C1 segment of cervical spinal cord (tissue), 14 donors: ENCODE results near the gene CPB2.

Experiments
- DNase-seq, 14 donors: peaks; one replicate each; lab custom pipeline; 2025; lab: John Stamatoyannopoulos, UW

CPB2 gene

DNA sequence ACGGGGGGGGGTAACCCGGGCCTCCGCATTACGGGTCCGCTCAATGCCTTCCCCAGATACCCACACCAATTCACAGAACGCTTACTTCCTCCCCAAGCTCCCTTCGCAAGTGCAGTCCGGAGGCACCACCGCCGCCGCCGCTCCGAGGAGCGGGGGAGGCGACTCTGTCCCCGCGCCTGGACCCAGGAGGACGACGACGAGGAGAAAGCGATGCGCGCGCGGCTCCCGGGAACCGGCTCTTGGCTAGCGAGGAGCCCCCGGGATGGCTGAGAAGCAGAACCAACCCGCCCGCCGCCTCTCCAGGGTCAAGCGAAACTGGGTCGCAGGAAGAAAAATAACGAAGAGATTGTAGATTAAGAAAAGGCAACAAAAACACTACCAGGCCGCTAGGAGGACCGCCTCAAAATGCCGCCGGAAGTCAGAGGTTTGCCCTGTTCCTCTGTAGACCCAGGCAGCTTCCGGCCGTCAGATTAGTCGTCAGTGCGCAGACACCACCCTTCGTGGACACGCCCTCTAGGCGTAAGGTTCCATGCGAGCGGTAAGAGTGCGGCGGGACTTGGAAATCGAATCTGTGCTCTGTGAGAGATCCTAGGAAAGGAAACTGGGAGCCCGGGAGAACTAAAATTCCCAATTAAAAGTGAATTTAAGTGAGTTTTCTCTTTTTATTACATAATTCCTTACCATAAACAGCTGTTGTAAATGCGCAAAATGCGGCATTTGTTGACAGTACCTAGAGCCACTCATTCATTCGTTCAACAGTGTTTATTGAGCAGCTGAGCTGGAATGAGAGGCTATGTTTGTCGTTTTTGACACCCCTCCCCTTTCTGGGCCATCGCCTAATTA lies 52.3 kb downstream of the CPB2 start, which contains the start of gene ZC3H13:
ZC3H13 (minus strand) TSS at position 428 of the 843 bp plus-strand sequence. CDS start 7,239 bp downstream, outside the sequence.
- DNase-seq = peak; percentile 32 to 93 (median 90)

DNA sequence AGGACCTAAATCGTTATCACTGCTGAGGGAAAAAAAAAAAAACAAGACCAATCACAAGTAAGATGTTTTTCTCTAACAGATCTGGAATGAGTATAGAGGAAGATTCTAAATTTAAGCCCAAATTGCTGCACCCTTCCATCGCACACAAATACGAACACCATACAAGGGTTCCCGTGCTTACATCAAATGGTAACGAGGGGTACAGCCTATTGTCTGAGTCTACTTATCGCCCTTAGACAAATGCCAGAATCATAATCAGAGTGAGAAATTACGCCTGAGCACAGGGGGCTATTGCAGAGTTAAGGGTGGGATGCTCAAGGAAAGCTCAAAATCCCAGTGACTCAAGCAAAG lies 52.9 kb downstream of the CPB2 start:
- no peak for DNase-seq

DNA sequence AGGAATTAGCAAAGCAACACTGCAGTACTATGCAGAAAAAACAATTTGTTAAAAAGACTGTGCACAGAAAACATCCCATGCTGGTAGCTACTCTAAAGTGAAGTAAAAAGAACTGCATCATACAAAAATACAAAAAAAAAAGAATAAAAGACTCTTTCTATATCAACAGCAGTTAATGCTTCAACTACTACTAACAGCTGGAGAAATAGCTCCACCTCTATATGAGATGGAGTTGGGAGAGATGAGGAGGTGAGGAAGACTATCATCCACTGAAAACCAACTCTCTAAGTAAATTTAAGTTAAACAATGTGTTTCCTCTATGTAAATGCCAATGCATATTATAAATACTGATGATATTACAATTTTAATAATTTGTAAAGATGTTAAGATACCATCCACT lies 54.1 kb downstream of the CPB2 start:
- no peak for DNase-seq

DNA sequence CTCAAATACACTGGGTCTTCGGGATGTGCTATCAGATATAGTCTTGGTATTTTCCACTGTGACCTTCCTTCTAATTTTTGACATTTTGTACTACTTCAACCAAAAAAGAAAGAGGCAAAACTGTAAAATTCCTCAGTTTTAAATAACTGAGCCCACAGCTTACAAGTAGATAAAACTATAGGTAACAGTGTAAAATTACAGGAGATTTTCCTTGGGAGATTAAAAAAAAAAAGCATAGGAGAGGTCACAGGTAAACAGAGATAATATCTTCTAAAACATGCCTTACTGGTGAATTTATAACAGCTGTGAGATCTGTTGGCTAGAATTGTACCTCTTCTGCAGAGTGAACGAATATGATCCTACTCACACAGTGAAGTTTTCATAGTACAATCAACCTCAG lies 59.4 kb downstream of the CPB2 start:
- DNase-seq = no peak

DNA sequence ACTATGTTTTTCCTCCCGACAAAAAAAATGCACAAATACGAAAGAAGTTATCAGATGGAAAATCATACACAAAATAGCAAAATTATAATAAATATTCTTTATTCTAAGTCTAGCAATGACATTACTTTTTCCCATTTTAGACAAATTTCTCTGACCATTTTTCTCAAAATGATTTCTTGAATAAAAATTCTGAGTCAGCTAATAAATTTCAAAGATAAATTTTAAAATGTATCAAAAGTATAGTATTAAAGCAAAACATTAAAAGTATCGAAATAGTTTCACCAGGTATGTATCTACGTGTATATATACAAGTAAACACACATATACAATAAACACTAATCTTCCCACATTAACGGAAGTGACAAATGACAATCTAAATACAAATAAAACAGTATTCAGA lies 61.2 kb downstream of the CPB2 start:
- DNase-seq = no peak

DNA sequence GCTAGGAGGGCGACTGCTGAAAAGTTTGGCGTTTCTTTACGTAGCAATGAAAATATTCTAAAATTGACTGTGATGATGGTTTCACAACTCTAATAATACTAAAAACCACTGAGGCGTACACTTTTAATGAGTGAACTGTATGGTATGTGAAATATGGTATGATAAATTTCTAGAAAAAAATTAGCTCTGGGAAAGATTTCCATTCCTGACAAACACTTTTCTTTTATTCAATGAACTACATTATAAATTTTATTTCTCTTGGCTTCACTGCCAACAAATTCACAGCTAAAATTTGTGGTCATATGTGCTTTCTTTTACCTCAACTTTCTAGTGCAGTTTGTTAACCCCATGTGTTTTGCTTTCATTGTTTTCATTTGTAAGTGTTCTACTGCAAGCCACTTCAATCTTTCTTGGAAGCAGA lies 63.4 kb downstream of the CPB2 start:
- no peak for DNase-seq

DNA sequence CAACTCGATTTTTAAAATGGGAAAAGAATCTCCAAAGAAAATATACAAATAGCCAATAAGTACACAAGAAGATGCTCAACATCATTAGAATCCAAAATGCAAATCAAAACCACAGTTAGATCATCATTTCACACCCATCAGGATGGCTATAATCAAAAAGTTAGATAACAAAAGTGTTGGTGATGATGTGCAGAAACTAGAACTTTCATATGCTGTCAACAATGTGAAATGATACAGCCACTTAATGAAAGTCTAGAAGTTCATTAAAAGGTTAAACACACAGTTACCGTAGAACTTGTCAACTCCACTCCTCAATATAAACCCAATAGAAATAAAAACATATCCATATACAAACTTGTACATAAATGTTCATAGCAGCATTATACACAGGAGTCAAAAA lies 64.1 kb downstream of the CPB2 start:
- DNase-seq = no peak

DNA sequence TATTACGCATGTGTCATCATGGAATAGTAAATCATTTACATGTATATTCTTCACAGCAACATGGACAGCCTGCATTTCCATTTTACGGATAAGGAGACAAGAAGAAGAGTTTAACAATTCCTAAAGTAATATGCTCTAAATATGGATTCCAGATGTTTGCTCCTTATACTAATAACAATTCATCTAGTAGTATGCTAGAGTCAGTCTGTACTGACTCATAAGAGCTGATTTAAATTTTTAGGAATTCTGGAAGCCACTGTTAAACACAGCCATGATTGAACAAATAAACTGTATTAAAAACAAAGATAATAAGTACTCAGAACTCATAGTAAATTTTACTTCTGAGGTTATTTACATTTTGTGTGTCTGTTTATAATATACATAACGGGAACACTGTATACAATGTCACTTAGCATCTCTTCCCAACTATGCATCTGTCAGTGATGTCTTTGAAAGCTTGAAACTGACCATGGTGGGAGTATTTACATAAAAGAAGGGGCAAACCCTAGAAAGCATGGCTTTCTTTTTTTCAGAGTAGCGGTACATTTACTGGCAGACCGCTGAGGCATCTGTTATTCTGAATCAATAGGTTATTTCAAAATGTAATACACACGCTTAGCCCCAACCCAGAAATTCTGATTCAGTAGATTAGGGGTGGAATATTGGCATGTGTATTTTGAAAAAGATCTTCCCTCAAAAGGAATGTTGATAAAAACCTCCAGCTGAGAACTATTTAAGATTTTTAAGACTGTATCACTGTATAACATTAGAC lies 65.2 kb downstream of the CPB2 start:
- no peak for DNase-seq

DNA sequence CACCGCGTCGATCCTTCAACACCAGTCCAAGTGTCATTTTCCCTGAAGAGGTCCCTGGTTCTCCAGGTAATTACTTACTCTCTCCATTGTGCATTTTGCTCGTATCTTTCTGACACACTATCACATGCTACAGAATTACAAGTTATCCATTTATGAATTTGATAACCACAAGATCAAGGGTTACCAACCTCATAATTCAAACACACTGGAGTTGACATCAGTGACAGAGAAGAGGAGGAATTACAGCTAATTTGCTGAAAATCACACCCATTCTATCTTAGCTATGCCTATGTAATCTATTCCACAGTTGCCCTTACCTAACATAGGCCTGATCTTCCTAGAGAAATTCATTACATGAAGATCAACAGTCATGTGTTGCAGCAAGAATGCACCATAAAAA lies 66.5 kb downstream of the CPB2 start:
- DNase-seq = no peak

DNA sequence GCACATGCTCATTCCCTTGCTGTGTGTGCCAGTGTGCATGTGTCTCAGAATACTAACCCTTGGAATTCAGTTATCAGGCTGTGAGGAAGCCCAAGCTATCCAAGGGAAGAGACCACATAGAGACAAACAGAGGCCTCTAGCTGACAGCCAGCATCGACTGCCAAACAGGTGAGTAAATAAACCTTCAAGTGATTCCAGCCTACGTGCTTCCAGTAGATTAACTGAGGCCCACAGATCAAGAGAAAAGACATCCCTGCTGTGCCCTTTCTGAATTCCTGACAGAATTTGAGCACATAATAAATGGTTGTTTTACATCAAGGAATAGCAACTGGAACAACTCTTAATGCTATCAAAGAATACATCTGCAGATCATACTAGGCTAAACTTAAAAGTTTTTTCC lies 69.8 kb downstream of the CPB2 start:
- DNase-seq = no peak

DNA sequence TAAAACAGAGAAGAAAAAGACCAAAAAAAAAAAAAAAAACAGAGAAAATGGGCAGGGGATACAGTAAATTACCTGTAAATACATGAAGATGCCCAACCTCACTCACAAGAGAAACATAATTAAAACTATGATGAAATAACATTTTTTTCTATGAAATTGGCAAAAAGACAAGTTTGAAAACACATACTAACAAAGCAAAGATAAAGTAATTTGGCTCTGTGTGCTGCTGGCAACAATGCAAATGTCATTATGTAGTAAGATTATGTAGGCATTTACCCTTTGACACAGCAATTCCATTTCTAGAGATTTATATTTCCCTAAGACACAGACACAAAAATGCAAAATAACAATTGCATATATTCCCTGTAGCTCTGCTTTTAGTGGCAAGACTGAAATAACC lies 72.5 kb downstream of the CPB2 start:
- DNase-seq = no peak

DNA sequence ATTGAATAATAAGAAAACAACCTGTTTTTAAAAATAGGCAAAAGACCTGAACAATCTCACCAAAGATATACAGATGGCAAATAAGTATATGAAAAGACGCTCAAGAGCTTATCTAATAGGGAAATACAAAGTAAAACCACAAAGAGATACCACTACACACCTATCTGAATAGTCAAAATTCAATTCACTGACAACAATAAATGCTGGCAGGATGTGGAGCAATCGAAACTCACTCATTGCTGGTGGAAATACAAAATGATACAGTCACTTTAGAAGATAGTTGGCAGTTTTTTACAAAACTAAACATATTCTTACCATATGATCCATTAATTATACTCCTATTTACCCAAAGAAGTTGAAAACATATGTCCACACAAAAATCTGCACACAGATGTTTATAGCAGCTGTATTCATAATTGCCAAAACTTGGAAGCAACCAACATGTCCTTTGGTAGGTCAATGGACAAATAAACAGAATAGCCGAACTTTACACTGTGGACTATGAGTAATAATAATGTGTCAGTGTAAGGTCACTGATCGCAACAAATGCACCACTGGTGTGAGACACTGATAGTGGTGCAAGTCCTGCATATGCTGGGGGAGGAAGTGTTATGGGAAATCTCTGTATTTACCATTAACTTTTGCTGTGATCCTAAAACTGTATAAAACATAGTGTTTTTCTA lies 73.1 kb downstream of the CPB2 start:
- no peak for DNase-seq

DNA sequence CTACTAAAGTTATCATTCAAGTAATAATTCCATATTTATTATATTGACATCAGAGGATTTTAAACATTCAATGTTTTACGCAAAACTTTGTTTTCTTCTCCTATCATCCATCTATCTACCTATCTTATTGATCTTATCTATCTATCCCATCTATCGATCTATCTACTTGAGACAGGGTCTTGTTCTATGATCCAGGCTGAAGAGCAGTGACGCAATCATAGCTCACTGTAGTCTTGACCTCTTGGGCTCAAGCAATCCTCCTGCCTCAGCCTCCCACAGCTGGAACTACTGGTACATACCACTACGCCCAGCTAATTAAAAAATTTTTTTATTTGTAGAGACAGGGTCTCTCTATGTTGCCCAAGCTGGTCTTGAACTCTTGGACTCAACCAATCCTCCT lies 79.7 kb downstream of the CPB2 start:
- no peak for DNase-seq

DNA sequence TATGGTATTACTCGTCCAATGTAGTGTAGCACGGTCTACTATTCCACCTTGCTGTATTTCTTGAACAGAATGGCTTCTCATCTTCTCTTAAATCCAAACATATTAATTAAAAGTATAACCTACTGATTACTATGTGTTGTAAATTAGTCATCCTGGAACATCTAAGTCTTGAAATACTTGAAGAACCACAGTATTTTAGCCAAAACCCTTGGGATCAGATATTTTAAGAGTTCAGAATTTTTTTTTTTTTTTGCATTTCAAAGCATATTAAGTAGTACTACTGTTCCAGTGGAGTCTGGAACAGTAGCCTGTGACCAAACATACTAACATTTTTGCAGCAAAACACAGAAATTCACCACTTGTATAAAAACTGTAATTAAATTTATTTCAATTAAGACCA lies 82.4 kb downstream of the CPB2 start:
- no peak for DNase-seq

DNA sequence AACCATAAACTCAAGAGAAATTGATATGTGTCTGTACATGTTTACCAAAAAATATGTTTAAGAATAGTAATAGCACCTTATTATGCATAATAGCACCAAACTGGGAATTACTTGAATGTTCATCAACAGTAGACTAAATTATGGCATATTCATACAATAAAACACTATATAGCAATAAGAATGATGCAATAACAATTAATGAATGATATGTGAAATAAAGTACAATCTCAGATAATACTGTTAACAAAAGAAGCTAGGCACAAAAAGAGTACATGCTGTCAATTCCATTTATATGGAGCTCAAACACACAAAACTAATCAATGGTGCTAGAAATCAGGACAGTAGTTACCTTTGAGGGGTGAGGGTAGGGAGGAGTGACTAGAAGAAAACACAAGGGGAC lies 88.6 kb downstream of the CPB2 start:
- DNase-seq = no peak

DNA sequence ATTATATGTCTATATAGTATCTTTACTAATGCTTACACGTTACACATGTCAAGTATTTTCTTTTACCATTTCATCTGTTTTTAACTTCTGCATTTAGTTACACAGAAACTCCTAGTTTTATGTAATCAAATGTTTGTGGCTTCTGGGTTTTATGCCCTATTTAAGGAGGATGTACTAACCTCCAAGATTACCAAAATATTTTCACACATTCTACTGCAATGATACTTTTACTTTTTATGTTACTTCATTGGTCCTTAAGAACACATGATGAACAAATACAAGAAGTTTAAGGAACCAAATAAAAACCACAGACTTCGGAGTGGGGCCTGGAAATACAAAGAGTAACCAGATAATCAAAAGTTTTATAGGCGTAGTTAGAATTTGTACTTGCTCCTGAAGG lies 89.5 kb downstream of the CPB2 start:
- no peak for DNase-seq

DNA sequence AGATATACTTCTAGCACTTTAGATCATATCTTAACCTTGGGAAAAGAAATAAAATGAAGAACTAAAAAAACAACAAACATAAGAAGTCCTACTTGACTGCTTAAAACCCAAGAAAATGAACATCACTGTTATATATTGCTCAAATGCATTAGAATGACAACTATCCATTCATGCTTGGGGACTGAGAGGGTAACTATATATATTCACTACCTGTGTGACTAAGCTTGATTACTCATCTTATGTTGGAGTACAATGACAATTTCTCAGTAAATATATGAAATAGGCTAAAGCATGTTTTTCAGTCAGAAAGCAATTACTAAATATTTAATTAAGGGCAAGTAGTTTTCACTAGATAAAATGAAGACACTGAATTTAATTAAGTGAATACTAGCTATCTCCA lies 92.4 kb downstream of the CPB2 start:
- DNase-seq = no peak

DNA sequence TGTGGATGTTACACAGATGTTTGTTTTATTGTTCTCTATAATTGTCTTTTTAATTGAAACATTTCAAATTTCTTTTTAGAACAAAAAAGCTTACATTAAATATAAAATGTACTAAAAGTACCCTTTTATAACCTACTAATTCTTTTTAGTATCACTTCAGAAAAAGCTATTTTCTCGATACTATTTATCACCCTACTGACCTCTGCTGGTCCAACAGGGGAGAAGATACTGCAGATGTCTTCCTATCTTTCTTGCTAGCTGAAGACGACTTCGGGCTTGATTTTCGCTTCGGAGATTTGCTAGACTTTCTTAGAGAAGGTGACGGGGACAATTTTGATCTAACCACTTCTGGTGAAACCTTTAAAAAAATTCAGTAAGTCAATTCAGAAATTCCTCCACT lies 94.7 kb downstream of the CPB2 start:
- DNase-seq = no peak

DNA sequence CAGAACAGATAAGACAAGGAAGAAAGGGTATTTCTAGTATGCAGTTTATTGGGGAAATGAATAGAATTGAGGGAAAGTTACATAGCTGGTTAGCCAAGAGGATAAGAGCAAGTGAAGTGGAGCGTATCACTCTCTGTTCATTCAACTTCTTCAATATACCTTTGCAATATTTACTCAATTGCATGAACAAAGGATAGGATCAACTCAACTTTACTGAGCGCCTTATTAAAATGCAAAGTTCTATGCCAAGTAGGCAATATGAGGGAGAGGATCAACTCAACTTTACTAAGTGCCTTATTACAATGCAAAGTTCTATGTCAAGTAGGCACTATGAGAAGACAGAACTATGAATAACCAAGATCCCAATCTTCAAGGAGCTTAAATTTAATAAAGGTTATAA lies 96.2 kb downstream of the CPB2 start:
- DNase-seq = no peak

DNA sequence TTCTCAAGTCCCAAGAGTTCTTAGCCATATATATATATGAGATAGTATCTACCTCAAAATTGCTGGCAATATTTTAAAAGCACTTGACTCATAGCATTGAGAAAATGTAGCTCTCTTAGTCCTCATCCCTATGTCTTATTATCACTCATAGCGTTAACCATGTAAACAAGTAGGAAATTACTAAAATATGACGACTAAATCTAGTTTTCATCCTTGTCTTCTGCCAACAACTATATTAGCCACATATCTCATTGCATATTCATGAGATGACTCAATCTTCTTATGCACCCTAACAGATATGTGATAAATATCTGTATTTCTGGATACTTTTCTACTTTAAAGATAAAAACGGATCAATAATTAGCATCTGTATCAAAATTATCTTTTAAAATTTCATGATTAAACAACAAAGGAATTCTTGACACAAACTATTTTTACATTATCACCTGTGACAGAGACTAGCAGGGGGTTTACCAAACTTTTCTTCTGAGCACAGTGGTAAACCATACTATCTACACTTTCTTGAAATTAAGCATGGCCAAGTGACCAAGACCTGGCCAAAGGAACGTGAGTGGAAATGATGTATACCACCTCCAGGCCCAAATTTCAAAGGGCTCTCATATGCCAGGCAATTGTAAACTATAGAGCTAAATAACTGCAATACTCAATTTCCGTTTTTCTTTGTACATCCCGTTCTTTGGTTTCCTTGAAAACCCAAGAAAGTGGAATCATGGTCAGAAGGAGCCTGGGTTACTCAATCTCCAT lies 98.0 kb downstream of the CPB2 start:
- no peak for DNase-seq

DNA sequence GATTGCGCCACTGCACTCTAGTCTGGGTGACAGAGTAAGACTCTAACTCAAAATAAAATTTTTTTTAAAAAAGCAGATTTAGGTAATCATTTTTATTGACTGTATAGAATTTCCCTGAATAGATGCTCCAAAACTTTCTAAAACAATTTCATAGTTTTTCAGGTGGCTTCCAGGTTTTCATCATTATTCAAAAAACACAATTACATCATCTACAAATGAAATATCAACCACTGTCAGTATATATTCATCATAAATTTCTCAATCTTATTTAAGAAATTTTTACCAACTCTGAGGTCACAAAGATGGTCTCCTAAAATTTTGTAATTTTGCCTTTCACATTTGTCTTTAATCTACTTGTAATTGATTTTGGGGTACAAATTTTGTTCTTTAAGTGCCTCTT lies 100.3 kb downstream of the CPB2 start:
- no peak for DNase-seq
